Spleen (tissue), 7 donors: ENCODE measurements around the gene NOP16.

ENCODE experiments used
- CTCF ChIP-seq, 11 experiments: fragments of 200-600 bp in 7 of 11; fragments of 450-650 bp in 4 of 11; sonication (generic) in 4 of 11; IDR thresholded peaks in 8 of 11; conservative IDR thresholded peaks in 3 of 11; 1 replicate in 7 of 11; 2 replicates in 4 of 11; pipeline versions ENCODE4 v1.4.0 to v1.8.0; 2016 to 2021; ENCODE audit warnings: antibody characterized with exemption in 11 of 11, inconsistent platforms in 4 of 11, mild to moderate bottlenecking in 1 of 11
- POLR2AphosphoS5 ChIP-seq, 3 donors: sonication (generic); formaldehyde crosslinking; IDR thresholded peaks; one replicate each; pipeline ENCODE4 v1.5.1; 2017; ENCODE audit warnings: antibody characterized with exemption in 3 of 3
- donor health status: DM: no; HTN: no; CAD: no; lungs with moderate emphysema.
- donor health status: DM: no; HTN: no; CAD: no.
- donor health status: DM: no; HTN: no; CAD: no.

DNA sequence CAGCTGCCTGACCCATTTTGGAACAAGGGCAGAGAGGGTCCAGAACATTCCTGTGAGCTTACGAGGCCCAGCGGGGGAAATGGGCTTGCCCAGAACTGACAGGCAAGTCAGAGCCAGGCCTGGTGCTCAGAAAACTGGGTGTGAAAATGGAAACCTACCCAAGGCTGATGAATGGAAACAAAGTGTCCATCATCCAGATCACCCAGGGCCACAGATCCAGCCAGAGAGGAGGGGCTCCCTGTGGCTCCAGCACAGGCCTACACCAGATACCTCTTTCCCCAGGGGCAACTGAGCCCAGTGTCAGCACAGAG is 24.8 kb upstream of the NOP16 start:
- TF ChIP-seq CTCF (IDR thresholded peaks at IDR 0.05 in 8 of 11, conservative IDR thresholded peaks at IDR 0.05 in 3 of 11) (no peak), POLR2AphosphoS5 (IDR thresholded peaks at IDR 0.05) (no peak)
